Karpas-422 (cell line): Measurements from ENCODE around the gene RGS6. TPM values are rescaled to one million over a fixed set of nuclear protein-coding genes. Genes with fewer than 3 reads are reported as not detected.
A peak's percentile ranks its signal among the peaks of the same experiment; 100 is the strongest.

ENCODE experiments used
- DNase-seq: peaks from one replicate; pipeline ENCODE4 v3.0.0-alpha.2; 2015
- H2AFZ ChIP-seq: fragments of 200-600 bp; sonication (generic); 2 replicates; pipeline ENCODE4 v1.6.1; 2014; ENCODE audit warnings: antibody characterized with exemption, low read length, mixed read lengths
- H3K27ac ChIP-seq: fragments of 200-600 bp; sonication (generic); 2 replicates; pipeline ENCODE4 v1.5.1; 2014; ENCODE audit warnings: mild to moderate bottlenecking, low read length, moderate library complexity
- H3K27me3 ChIP-seq: fragments of 200-600 bp; sonication (generic); 2 replicates; pipeline ENCODE4 v1.6.1; 2014; ENCODE audit warnings: low read length, mixed read lengths
- H3K36me3 ChIP-seq: fragments of 200-600 bp; sonication (generic); 2 replicates; pipeline ENCODE4 v1.6.1; 2014; ENCODE audit warnings: low read length, mixed read lengths; ENCODE audit not compliant: insufficient read depth
- H3K4me1 ChIP-seq: fragments of 200-600 bp; sonication (generic); 2 replicates; pipeline ENCODE4 v1.6.1; 2014; ENCODE audit warnings: mild to moderate bottlenecking, low read length, mixed read lengths
- H3K4me2 ChIP-seq: fragments of 200-600 bp; sonication (generic); 2 replicates; pipeline ENCODE4 v1.6.1; 2014; ENCODE audit warnings: low read length, low read depth, mild to moderate bottlenecking; ENCODE audit not compliant: poor library complexity, severe bottlenecking
- H3K4me3 ChIP-seq: fragments of 200-600 bp; sonication (generic); 2 replicates; pipeline ENCODE4 v1.5.1; 2014; ENCODE audit warnings: mild to moderate bottlenecking, antibody characterized with exemption, low read length, mixed read lengths
- H3K79me2 ChIP-seq: fragments of 200-600 bp; sonication (generic); 2 replicates; pipeline ENCODE4 v1.6.1; 2014; ENCODE audit warnings: mild to moderate bottlenecking, low read length, mixed read lengths
- H3K9ac ChIP-seq: fragments of 200-600 bp; sonication (generic); 2 replicates; pipeline ENCODE4 v1.6.0; 2014; ENCODE audit warnings: low read length
- H3K9me2 ChIP-seq: fragments of 200-600 bp; sonication (generic), shearing (Covaris generic); replicated peaks from 2 replicates; pipeline ENCODE4 v1.6.0; 2014; ENCODE audit warnings: mild to moderate bottlenecking, low read length, moderate library complexity; ENCODE audit not compliant: insufficient read depth
- H3K9me3 ChIP-seq: fragments of 300-700, 200-600 bp; sonication (generic); 2 replicates; pipeline ENCODE4 v1.6.1; 2014; ENCODE audit warnings: low read length, mixed read lengths
- H4K20me1 ChIP-seq: fragments of 200-600 bp; sonication (generic); 2 replicates; pipeline ENCODE4 v1.6.1; 2014; ENCODE audit warnings: mild to moderate bottlenecking, antibody characterized with exemption, low read length, low read depth; ENCODE audit not compliant: insufficient read depth
- total RNA-seq: library from RNA; depleted of rRNA; stranded (reverse); fragments of >200 nt; shearing (Covaris generic); gene quantifications from 2 replicates; pipeline ENCODE4 v1.2.3, GENCODE V29; 2014; ENCODE audit warnings: low replicate concordance

Gene RGS6
- total RNA-seq, 1 experiment from 2014 or later = 0.07 TPM

- H2AFZ ChIP-seq = no peak overlapping the region
- DNase-seq = no peak
- peaks cover 2% of the 10 kb centered on the region; the same call in 1 of the 2 replicates for H3K27me3 ChIP-seq
- H3K4me1 ChIP-seq = no peaks in the 10 kb centered on the region
- H3K9me3 ChIP-seq = no peaks in the 10 kb centered on the region
- H3K36me3 ChIP-seq = no peaks in the 10 kb centered on the region
- H3K9ac ChIP-seq = no peak overlapping the region
- H3K4me2 ChIP-seq = no peak overlapping the region
- H3K4me3 ChIP-seq = no peak overlapping the region
- no peaks in the 10 kb centered on the region for H3K79me2 ChIP-seq
- no peaks in the 10 kb centered on the region for H3K9me2 ChIP-seq
- no peak overlapping the region for H3K27ac ChIP-seq
- no peaks in the 10 kb centered on the region for H4K20me1 ChIP-seq
These were observed 332.5 kb downstream of the RGS6 start for GRCh38 chr14:72264716-72265115.

- Histone ChIP-seq H3K4me3 (no peak overlapping the region), H3K36me3 (no peaks in the 10 kb centered on the region), H3K27ac (no peak overlapping the region), H2AFZ (no peak overlapping the region), H3K9me3 (no peaks in the 10 kb centered on the region), H3K27me3 (peaks cover 2% of the 10 kb centered on the region; the same call in 1 of the 2 replicates), H3K9me2 (peaks cover 1% of the 10 kb centered on the region; the same call in 1 of the 2 replicates), H3K79me2 (no peaks in the 10 kb centered on the region), H4K20me1 (no peaks in the 10 kb centered on the region), H3K4me1 (no peaks in the 10 kb centered on the region), H3K4me2 (no peak overlapping the region), H3K9ac (no peak overlapping the region)
- DNase-seq = no peak
These were observed 338.0 kb downstream of the RGS6 start for GRCh38 chr14:72270147-72270727.

GRCh38 chr14:72270749-72271148, 338.5 kb downstream of the RGS6 start:
- peaks cover 2% of the 10 kb centered on the region; the same call in 1 of the 2 replicates for H3K9me2 ChIP-seq
- no peaks in the 10 kb centered on the region for H4K20me1 ChIP-seq
- no peaks in the 10 kb centered on the region for H3K79me2 ChIP-seq
- no peak overlapping the region for H3K27ac ChIP-seq
- H3K27me3 ChIP-seq = peaks cover 2% of the 10 kb centered on the region; the same call in 1 of the 2 replicates
- H3K4me2 ChIP-seq = no peak overlapping the region
- no peaks in the 10 kb centered on the region for H3K36me3 ChIP-seq
- no peaks in the 10 kb centered on the region for H3K4me1 ChIP-seq
- no peak overlapping the region for H2AFZ ChIP-seq
- H3K9me3 ChIP-seq = no peaks in the 10 kb centered on the region
- no peak for DNase-seq
- H3K9ac ChIP-seq = no peak overlapping the region
- H3K4me3 ChIP-seq = no peak overlapping the region

GRCh38 chr14:72275242-72275641, 343.0 kb downstream of the RGS6 start:
- Histone ChIP-seq H3K27me3 (peaks cover 3% of the 10 kb centered on the region; the same call in 1 of the 2 replicates), H3K4me3 (no peak overlapping the region), H3K36me3 (no peaks in the 10 kb centered on the region), H3K4me2 (no peak overlapping the region), H3K79me2 (no peaks in the 10 kb centered on the region), H4K20me1 (no peaks in the 10 kb centered on the region), H2AFZ (no peak overlapping the region), H3K27ac (no peak overlapping the region), H3K9ac (no peak overlapping the region), H3K4me1 (no peaks in the 10 kb centered on the region), H3K9me2 (peaks cover 2% of the 10 kb centered on the region; the same call in 1 of the 2 replicates), H3K9me3 (no peaks in the 10 kb centered on the region)
- no peak for DNase-seq

- 0 out of 2 replicates have a peak, but pooled peaks cover 3% of the 10 kb centered on the region for H3K9me3 ChIP-seq
- H3K79me2 ChIP-seq = no peaks in the 10 kb centered on the region
- peaks cover 3% of the 10 kb centered on the region; the same call in 1 of the 2 replicates for H3K27me3 ChIP-seq
- H3K36me3 ChIP-seq = no peaks in the 10 kb centered on the region
- no peak overlapping the region for H3K27ac ChIP-seq
- no peak overlapping the region for H3K9ac ChIP-seq
- H3K4me1 ChIP-seq = no peaks in the 10 kb centered on the region
- no peaks in the 10 kb centered on the region for H4K20me1 ChIP-seq
- no peak overlapping the region for H3K4me2 ChIP-seq
- peaks cover 2% of the 10 kb centered on the region; the same call in 1 of the 2 replicates for H3K9me2 ChIP-seq
- DNase-seq = no peak
- no peak overlapping the region for H3K4me3 ChIP-seq
- no peak overlapping the region for H2AFZ ChIP-seq
These were observed 346.1 kb downstream of the RGS6 start for GRCh38 chr14:72278316-72278715.

GRCh38 chr14:72284176-72284575, 351.9 kb downstream of the RGS6 start:
- DNase-seq = no peak
- Histone ChIP-seq H3K9ac (no peak overlapping the region), H3K9me2 (no peaks in the 10 kb centered on the region), H3K27ac (no peak overlapping the region), H4K20me1 (no peaks in the 10 kb centered on the region), H3K4me1 (no peaks in the 10 kb centered on the region), H3K79me2 (no peaks in the 10 kb centered on the region), H3K4me2 (no peak overlapping the region), H3K4me3 (no peak overlapping the region), H3K36me3 (no peaks in the 10 kb centered on the region), H3K9me3 (peaks cover 16% of the 10 kb centered on the region), H2AFZ (no peak overlapping the region), H3K27me3 (no peaks in the 10 kb centered on the region; the same call in 1 of the 2 replicates)

GRCh38 chr14:72290241-72290640, 358.0 kb downstream of the RGS6 start:
- Histone ChIP-seq H3K79me2 (no peaks in the 10 kb centered on the region), H3K9me2 (no peaks in the 10 kb centered on the region), H3K4me3 (no peak overlapping the region), H4K20me1 (no peaks in the 10 kb centered on the region), H3K9me3 (peaks cover 6% of the 10 kb centered on the region), H3K4me1 (no peaks in the 10 kb centered on the region), H3K27me3 (no peaks in the 10 kb centered on the region; the same call in 1 of the 2 replicates), H2AFZ (no peak overlapping the region), H3K9ac (no peak overlapping the region), H3K36me3 (no peaks in the 10 kb centered on the region), H3K27ac (no peak overlapping the region), H3K4me2 (no peak overlapping the region)
- no peak for DNase-seq

- Histone ChIP-seq H3K9me3 (no peaks in the 10 kb centered on the region), H2AFZ (no peak overlapping the region), H3K27ac (no peak overlapping the region), H3K9me2 (no peaks in the 10 kb centered on the region), H3K27me3 (no peaks in the 10 kb centered on the region), H3K79me2 (no peaks in the 10 kb centered on the region), H3K9ac (no peak overlapping the region), H3K4me2 (no peak overlapping the region), H3K4me3 (no peak overlapping the region), H3K4me1 (no peaks in the 10 kb centered on the region), H3K36me3 (no peaks in the 10 kb centered on the region), H4K20me1 (no peaks in the 10 kb centered on the region)
- peak; percentile 87 for DNase-seq
These were observed 359.9 kb downstream of the RGS6 start for GRCh38 chr14:72291908-72292688.
